A673 (cell line): ENCODE measurements around the gene CKM.

Source experiments
- EZH2 ChIP-seq: fragments of 200-600 bp; sonication (generic); IDR thresholded peaks from 2 replicates; pipeline ENCODE4 v1.6.1; 2017; ENCODE audit warnings: borderline replicate concordance, low read depth, mild to moderate bottlenecking, mixed read lengths, antibody characterized with exemption, low read length; ENCODE audit not compliant: poor library complexity, severe bottlenecking
- TF ChIP-seq, protein P1 (sequence below): fragments of 300-800, 200-600 bp; sonication (generic); conservative IDR thresholded peaks from 2 replicates; pipeline ENCODE4 v1.5.1; 2017; ENCODE audit warnings: low read depth, mild to moderate bottlenecking, antibody characterized with exemption, low read length, moderate library complexity, mixed read lengths

DNA sequence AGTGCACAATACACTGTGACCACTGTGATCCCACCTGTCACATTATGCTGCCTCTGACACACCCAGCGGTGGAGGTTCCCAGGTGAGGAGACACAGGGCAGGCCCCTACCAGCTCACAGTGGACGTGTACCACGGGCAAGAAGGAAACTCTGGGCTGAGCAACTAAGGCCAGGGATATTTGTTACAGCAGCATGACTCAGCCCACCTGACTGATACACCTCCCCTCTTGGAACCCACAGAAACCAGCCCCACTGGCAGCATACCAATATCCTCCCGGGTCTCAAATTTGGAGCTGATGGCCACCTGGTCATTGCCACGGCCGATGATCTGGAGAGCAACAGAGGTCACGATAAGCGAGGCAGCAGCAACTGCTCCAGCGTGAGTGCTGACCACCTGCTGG lies 32.7 kb upstream of the CKM start:
- TF ChIP-seq, protein P1, sequence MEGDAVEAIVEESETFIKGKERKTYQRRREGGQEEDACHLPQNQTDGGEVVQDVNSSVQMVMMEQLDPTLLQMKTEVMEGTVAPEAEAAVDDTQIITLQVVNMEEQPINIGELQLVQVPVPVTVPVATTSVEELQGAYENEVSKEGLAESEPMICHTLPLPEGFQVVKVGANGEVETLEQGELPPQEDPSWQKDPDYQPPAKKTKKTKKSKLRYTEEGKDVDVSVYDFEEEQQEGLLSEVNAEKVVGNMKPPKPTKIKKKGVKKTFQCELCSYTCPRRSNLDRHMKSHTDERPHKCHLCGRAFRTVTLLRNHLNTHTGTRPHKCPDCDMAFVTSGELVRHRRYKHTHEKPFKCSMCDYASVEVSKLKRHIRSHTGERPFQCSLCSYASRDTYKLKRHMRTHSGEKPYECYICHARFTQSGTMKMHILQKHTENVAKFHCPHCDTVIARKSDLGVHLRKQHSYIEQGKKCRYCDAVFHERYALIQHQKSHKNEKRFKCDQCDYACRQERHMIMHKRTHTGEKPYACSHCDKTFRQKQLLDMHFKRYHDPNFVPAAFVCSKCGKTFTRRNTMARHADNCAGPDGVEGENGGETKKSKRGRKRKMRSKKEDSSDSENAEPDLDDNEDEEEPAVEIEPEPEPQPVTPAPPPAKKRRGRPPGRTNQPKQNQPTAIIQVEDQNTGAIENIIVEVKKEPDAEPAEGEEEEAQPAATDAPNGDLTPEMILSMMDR, result no peak
- no peak for TF ChIP-seq EZH2
